WTC11 (cell line): ENCODE data around the gene MIAT. TPM values are rescaled to one million over a fixed set of nuclear protein-coding genes. Genes with fewer than 3 reads are reported as not detected.

Experiments used
- ATAC-seq: fragments of 200-7000 bp; cut with Tn5 transposase; 2 replicates; pipeline ENCODE4 v1.10.0; 2021; ENCODE audit warnings: mild to moderate bottlenecking, moderate library complexity
- CTCF ChIA-PET: fragments of 300-600 bp; sonication (Branson Sonifier 250); formaldehyde crosslinking; loops from one replicate; lab custom pipeline; 2021; ENCODE audit warnings: antibody characterized with exemption; lab: Charles Lee
- POLR2A ChIA-PET: fragments of 350-600 bp; sonication (Branson Sonifier 250); formaldehyde crosslinking; loops from one replicate; lab custom pipeline; 2021; ENCODE audit warnings: antibody characterized with exemption; lab: Charles Lee
- DNase-seq: peaks from one replicate; pipeline ENCODE4 v3.0.0; 2021; ENCODE audit warnings: low spot score
- H3K27ac Mint-ChIP-seq: 2 replicates; pipeline ENCODE4 v1.8.0; 2021; ENCODE audit warnings: mixed read lengths
- H3K27me3 Mint-ChIP-seq: 2 replicates; pipeline ENCODE4 v1.8.0; 2021; ENCODE audit warnings: low read depth, mild to moderate bottlenecking, moderate library complexity, mixed read lengths
- H3K36me3 Mint-ChIP-seq: 2 replicates; pipeline ENCODE4 v1.8.0; 2021; ENCODE audit warnings: mixed read lengths
- H3K4me1 Mint-ChIP-seq: 2 replicates; pipeline ENCODE4 v1.8.0; 2022; ENCODE audit warnings: mixed read lengths
- H3K4me3 Mint-ChIP-seq: 2 replicates; pipeline ENCODE4 v1.8.0; 2021; ENCODE audit warnings: mild to moderate bottlenecking, moderate library complexity, mixed read lengths
- H3K9me3 Mint-ChIP-seq: 2 replicates; pipeline ENCODE4 v1.8.0; 2021; ENCODE audit warnings: mixed read lengths
- ATF1 ChIP-seq: sonication (generic); formaldehyde crosslinking; IDR thresholded peaks from 2 replicates; pipeline ENCODE4 v1.8.1; 2023; ENCODE audit warnings: mild to moderate bottlenecking, moderate library complexity, missing genetic modification reagents
- CBFB ChIP-seq: sonication (generic); formaldehyde crosslinking; IDR thresholded peaks from 2 replicates; pipeline ENCODE4 v1.8.1; 2022; ENCODE audit warnings: mild to moderate bottlenecking, low read depth, missing genetic modification reagents
- CREB1 ChIP-seq: sonication (generic); formaldehyde crosslinking; IDR thresholded peaks from 2 replicates; pipeline ENCODE4 v1.8.0; 2023; ENCODE audit warnings: mild to moderate bottlenecking, missing genetic modification reagents
- EMX1 ChIP-seq: fragments of 250-450 bp; sonication (Bioruptor Pico); IDR thresholded peaks from 2 replicates; pipeline ENCODE4 v1.8.0; 2021; ENCODE audit warnings: mild to moderate bottlenecking
- FOXK1 ChIP-seq: sonication (generic); formaldehyde crosslinking; IDR thresholded peaks from 2 replicates; pipeline ENCODE4 v1.8.0; 2022; ENCODE audit warnings: mild to moderate bottlenecking, moderate library complexity, missing genetic modification reagents
- GTF2I ChIP-seq: fragments of 250-450 bp; sonication (Bioruptor Pico); conservative IDR thresholded peaks from 2 replicates; pipeline ENCODE4 v1.4.0; 2021; ENCODE audit warnings: mild to moderate bottlenecking
- IRF2 ChIP-seq: sonication (generic); formaldehyde crosslinking; IDR thresholded peaks from 2 replicates; pipeline ENCODE4 v1.8.0; 2022; ENCODE audit warnings: low read depth, missing genetic modification reagents, borderline replicate concordance
- ZNF263 ChIP-seq: sonication (generic); formaldehyde crosslinking; IDR thresholded peaks from 2 replicates; pipeline ENCODE4 v1.8.1; 2022; ENCODE audit warnings: low read depth, mild to moderate bottlenecking, moderate library complexity, missing genetic modification reagents
- ZNF317 ChIP-seq: sonication (generic); formaldehyde crosslinking; IDR thresholded peaks from 2 replicates; pipeline ENCODE4 v1.8.1; 2023; ENCODE audit warnings: low read depth, mild to moderate bottlenecking, moderate library complexity, missing genetic modification reagents, borderline replicate concordance
- ZNF671 ChIP-seq: fragments of 250-450 bp; sonication (Bioruptor Pico); IDR thresholded peaks from 2 replicates; pipeline ENCODE4 v1.8.0; 2021; ENCODE audit warnings: mild to moderate bottlenecking
- total RNA-seq: library from RNA; stranded (reverse); gene quantifications from 3 replicates; pipeline ENCODE4 v1.2.3, GENCODE V29; 2021
- TF ChIP-seq, protein P1 (sequence below): sonication (generic); formaldehyde crosslinking; IDR thresholded peaks from 2 replicates; pipeline ENCODE4 v1.8.1; 2023; ENCODE audit warnings: mild to moderate bottlenecking, missing genetic modification reagents, moderate library complexity
- TF ChIP-seq, protein P2 (sequence below): fragments of 250-450 bp; sonication (Bioruptor Pico); IDR thresholded peaks from 2 replicates; pipeline ENCODE4 v1.9.0; 2021; ENCODE audit warnings: mild to moderate bottlenecking
- TF ChIP-seq, protein P3 (sequence below): fragments of 250-450 bp; sonication (Bioruptor Pico); IDR thresholded peaks from 2 replicates; pipeline ENCODE4 v2.1.2; 2022; ENCODE audit warnings: mild to moderate bottlenecking, moderate library complexity
- TF ChIP-seq, protein P4 (sequence below): sonication (generic); formaldehyde crosslinking; IDR thresholded peaks from 2 replicates; pipeline ENCODE4 v1.8.0; 2023; ENCODE audit warnings: missing genetic modification reagents
- TF ChIP-seq, protein P5 (sequence below): fragments of 250-450 bp; sonication (Bioruptor Pico); IDR thresholded peaks from 2 replicates; pipeline ENCODE4 v1.9.0; 2021; ENCODE audit warnings: mild to moderate bottlenecking, borderline replicate concordance
- TF ChIP-seq, protein P6 (sequence below): sonication (generic); formaldehyde crosslinking; IDR thresholded peaks from 2 replicates; pipeline ENCODE4 v1.8.0; 2022; ENCODE audit warnings: mild to moderate bottlenecking, missing genetic modification reagents
- TF ChIP-seq, protein P7 (sequence below): sonication (generic); formaldehyde crosslinking; IDR thresholded peaks from 2 replicates; pipeline ENCODE4 v1.8.0; 2022; ENCODE audit warnings: mild to moderate bottlenecking, missing genetic modification reagents
- TF ChIP-seq, protein P8 (sequence below): sonication (generic); formaldehyde crosslinking; IDR thresholded peaks from 2 replicates; pipeline ENCODE4 v1.8.0; 2022; ENCODE audit warnings: mild to moderate bottlenecking, missing genetic modification reagents

Gene MIAT
- total RNA-seq, 1 experiment from 2014 or later, result 50.7 TPM

DNA sequence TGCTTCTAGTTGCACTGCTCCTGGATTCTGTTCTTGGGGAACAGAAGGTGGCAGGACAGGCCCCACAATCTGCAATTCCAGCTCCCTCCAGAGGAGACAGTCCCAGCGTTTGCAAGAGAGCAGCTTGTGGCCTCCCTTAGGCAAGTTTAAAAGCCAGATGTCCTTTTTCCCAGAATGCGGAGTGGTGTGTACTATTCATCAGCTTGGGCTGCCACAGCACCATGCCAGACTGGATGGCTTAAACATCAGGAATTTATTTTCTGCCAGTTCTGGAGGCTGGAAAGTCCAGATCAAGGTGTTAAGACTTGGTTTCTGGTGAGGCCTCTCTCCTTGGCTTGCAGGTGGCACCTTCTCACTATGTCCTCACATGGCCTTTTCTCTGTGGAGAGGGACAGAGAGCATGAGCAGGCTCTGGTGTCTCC, 11.7 kb downstream of the MIAT start:
- Mint-ChIP-seq H3K4me1 (peaks cover 42% of the 10 kb centered on the region), H3K4me3 (no peak overlapping the region), H3K27ac (no peak overlapping the region), H3K36me3 (peaks cover 17% of the 10 kb centered on the region), H3K27me3 (no peaks in the 10 kb centered on the region), H3K9me3 (no peaks in the 10 kb centered on the region)
- TF ChIP-seq CBFB (CRISPR knock-in tag), result no peak
- TF ChIP-seq ZNF317 (CRISPR knock-in tag), result no peak
- no peak for TF ChIP-seq ATF1 (CRISPR knock-in tag)
- TF ChIP-seq ZNF671 (CRISPR knock-in tag), result no peak
- TF ChIP-seq EMX1 (CRISPR knock-in tag), result no peak
- TF ChIP-seq, protein P1, sequence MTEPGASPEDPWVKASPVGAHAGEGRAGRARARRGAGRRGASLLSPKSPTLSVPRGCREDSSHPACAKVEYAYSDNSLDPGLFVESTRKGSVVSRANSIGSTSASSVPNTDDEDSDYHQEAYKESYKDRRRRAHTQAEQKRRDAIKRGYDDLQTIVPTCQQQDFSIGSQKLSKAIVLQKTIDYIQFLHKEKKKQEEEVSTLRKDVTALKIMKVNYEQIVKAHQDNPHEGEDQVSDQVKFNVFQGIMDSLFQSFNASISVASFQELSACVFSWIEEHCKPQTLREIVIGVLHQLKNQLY (CRISPR knock-in tag), result no peak
- TF ChIP-seq, protein P2, sequence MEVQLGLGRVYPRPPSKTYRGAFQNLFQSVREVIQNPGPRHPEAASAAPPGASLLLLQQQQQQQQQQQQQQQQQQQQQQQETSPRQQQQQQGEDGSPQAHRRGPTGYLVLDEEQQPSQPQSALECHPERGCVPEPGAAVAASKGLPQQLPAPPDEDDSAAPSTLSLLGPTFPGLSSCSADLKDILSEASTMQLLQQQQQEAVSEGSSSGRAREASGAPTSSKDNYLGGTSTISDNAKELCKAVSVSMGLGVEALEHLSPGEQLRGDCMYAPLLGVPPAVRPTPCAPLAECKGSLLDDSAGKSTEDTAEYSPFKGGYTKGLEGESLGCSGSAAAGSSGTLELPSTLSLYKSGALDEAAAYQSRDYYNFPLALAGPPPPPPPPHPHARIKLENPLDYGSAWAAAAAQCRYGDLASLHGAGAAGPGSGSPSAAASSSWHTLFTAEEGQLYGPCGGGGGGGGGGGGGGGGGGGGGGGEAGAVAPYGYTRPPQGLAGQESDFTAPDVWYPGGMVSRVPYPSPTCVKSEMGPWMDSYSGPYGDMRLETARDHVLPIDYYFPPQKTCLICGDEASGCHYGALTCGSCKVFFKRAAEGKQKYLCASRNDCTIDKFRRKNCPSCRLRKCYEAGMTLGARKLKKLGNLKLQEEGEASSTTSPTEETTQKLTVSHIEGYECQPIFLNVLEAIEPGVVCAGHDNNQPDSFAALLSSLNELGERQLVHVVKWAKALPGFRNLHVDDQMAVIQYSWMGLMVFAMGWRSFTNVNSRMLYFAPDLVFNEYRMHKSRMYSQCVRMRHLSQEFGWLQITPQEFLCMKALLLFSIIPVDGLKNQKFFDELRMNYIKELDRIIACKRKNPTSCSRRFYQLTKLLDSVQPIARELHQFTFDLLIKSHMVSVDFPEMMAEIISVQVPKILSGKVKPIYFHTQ (CRISPR knock-in tag), result no peak
- no peak for TF ChIP-seq IRF2 (CRISPR knock-in tag)
- peak; percentile 74 for DNase-seq
- ChIA-PET POLR2A (no interaction called here), CTCF (interaction anchor here (0.6 to 3.3 kb wide), 18 partner anchors 8 to 1374 kb away, joined by 3 to 17 read pairs (median 4); partner anchors contain the start of genes HPS4, MIAT, SRRD and TFIP11)
- peak; percentile 60 for ATAC-seq

DNA sequence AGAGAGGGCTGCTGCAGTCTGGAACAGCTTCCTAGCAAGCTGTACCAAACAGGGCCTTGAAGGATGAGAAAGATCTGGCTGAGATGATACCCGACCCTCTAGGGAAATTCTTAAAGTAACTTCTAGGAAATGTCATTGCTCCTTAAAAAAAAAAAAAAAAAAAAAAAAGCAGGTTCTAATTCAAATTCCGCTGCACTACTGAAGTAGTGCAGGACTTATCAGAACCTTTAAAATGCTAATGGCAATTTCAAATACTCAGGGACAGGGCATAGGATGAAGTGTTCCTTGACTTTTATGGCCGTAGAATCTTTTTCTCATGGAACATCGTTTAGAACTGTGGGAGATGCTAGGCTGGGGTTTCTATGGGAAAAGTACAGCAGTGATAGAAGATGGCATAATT, 13.1 kb downstream of the MIAT start:
- POLR2A ChIA-PET, result no interaction called here
- Mint-ChIP-seq H3K27me3 (no peaks in the 10 kb centered on the region), H3K4me1 (peaks cover 50% of the 10 kb centered on the region), H3K9me3 (no peaks in the 10 kb centered on the region), H3K36me3 (peaks cover 12% of the 10 kb centered on the region; the same call in 1 of the 2 replicates), H3K27ac (no peak overlapping the region), H3K4me3 (no peak overlapping the region)
- CTCF ChIA-PET, result interaction anchor here (3.3 kb wide), 1 partner anchor 187 kb away, joined by 17 read pairs; the partner anchor contains the start of genes HPS4 and SRRD
- no peak for ATAC-seq
- DNase-seq, result no peak
- TF ChIP-seq, protein P3, sequence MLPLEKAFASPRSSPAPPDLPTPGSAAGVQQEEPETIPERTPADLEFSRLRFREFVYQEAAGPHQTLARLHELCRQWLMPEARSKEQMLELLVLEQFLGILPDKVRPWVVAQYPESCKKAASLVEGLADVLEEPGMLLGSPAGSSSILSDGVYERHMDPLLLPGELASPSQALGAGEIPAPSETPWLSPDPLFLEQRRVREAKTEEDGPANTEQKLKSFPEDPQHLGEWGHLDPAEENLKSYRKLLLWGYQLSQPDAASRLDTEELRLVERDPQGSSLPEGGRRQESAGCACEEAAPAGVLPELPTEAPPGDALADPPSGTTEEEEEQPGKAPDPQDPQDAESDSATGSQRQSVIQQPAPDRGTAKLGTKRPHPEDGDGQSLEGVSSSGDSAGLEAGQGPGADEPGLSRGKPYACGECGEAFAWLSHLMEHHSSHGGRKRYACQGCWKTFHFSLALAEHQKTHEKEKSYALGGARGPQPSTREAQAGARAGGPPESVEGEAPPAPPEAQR (CRISPR knock-in tag), result no peak
- TF ChIP-seq, protein P4, sequence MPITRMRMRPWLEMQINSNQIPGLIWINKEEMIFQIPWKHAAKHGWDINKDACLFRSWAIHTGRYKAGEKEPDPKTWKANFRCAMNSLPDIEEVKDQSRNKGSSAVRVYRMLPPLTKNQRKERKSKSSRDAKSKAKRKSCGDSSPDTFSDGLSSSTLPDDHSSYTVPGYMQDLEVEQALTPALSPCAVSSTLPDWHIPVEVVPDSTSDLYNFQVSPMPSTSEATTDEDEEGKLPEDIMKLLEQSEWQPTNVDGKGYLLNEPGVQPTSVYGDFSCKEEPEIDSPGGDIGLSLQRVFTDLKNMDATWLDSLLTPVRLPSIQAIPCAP (CRISPR knock-in tag), result no peak
- TF ChIP-seq FOXK1 (CRISPR knock-in tag) (no peak), CREB1 (CRISPR knock-in tag) (no peak), GTF2I (CRISPR knock-in tag) (no peak), ZNF263 (CRISPR knock-in tag) (no peak)
- TF ChIP-seq, protein P5, sequence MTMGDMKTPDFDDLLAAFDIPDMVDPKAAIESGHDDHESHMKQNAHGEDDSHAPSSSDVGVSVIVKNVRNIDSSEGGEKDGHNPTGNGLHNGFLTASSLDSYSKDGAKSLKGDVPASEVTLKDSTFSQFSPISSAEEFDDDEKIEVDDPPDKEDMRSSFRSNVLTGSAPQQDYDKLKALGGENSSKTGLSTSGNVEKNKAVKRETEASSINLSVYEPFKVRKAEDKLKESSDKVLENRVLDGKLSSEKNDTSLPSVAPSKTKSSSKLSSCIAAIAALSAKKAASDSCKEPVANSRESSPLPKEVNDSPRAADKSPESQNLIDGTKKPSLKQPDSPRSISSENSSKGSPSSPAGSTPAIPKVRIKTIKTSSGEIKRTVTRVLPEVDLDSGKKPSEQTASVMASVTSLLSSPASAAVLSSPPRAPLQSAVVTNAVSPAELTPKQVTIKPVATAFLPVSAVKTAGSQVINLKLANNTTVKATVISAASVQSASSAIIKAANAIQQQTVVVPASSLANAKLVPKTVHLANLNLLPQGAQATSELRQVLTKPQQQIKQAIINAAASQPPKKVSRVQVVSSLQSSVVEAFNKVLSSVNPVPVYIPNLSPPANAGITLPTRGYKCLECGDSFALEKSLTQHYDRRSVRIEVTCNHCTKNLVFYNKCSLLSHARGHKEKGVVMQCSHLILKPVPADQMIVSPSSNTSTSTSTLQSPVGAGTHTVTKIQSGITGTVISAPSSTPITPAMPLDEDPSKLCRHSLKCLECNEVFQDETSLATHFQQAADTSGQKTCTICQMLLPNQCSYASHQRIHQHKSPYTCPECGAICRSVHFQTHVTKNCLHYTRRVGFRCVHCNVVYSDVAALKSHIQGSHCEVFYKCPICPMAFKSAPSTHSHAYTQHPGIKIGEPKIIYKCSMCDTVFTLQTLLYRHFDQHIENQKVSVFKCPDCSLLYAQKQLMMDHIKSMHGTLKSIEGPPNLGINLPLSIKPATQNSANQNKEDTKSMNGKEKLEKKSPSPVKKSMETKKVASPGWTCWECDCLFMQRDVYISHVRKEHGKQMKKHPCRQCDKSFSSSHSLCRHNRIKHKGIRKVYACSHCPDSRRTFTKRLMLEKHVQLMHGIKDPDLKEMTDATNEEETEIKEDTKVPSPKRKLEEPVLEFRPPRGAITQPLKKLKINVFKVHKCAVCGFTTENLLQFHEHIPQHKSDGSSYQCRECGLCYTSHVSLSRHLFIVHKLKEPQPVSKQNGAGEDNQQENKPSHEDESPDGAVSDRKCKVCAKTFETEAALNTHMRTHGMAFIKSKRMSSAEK, result no peak
- TF ChIP-seq, protein P6, sequence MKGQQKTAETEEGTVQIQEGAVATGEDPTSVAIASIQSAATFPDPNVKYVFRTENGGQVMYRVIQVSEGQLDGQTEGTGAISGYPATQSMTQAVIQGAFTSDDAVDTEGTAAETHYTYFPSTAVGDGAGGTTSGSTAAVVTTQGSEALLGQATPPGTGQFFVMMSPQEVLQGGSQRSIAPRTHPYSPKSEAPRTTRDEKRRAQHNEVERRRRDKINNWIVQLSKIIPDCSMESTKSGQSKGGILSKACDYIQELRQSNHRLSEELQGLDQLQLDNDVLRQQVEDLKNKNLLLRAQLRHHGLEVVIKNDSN (CRISPR knock-in tag), result no peak
- TF ChIP-seq, protein P7, sequence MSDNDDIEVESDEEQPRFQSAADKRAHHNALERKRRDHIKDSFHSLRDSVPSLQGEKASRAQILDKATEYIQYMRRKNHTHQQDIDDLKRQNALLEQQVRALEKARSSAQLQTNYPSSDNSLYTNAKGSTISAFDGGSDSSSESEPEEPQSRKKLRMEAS (CRISPR knock-in tag), result no peak
- TF ChIP-seq, protein P8, sequence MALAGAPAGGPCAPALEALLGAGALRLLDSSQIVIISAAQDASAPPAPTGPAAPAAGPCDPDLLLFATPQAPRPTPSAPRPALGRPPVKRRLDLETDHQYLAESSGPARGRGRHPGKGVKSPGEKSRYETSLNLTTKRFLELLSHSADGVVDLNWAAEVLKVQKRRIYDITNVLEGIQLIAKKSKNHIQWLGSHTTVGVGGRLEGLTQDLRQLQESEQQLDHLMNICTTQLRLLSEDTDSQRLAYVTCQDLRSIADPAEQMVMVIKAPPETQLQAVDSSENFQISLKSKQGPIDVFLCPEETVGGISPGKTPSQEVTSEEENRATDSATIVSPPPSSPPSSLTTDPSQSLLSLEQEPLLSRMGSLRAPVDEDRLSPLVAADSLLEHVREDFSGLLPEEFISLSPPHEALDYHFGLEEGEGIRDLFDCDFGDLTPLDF (CRISPR knock-in tag), result no peak
- TF ChIP-seq, protein P2 (CRISPR knock-in tag), result no peak
